ENCODE data around the gene LITAF. TPM values are rescaled to one million over a fixed set of nuclear protein-coding genes. Genes with fewer than 3 reads are reported as not detected.
"Not testable (repeated sequence)": the region's sequence is repeated elsewhere in the genome, so short reads cannot be mapped to it uniquely, and the experiment has no call there.

The LITAF gene
- total RNA-seq, 1 donor from 2014 or later, result 4.7 TPM

GRCh38 chr16:11577290-11577660, 9.4 kb downstream of the LITAF start:
- DNase-seq (ENCODE audit: extremely low read depth, low read depth, low spot score), result not testable (repeated sequence)

- no peak for DNase-seq (ENCODE audit: extremely low read depth, low read depth, low spot score)
These were observed 10.1 kb downstream of the LITAF start for GRCh38 chr16:11576427-11577289.

- DNase-seq (ENCODE audit: extremely low read depth, low read depth, low spot score), result no peak
These were observed 11.5 kb downstream of the LITAF start for GRCh38 chr16:11575223-11575589.

GRCh38 chr16:11572301-11572995, 14.3 kb downstream of the LITAF start:
- no peak for DNase-seq (ENCODE audit: extremely low read depth, low read depth, low spot score)

- DNase-seq (ENCODE audit: extremely low read depth, low read depth, low spot score), result no peak
These were observed 15.2 kb downstream of the LITAF start for GRCh38 chr16:11571549-11571948.

GRCh38 chr16:11570806-11571205, 15.9 kb downstream of the LITAF start:
- DNase-seq (ENCODE audit: extremely low read depth, low read depth, low spot score), result no peak

GRCh38 chr16:11570258-11570657, 16.5 kb downstream of the LITAF start:
- DNase-seq (ENCODE audit: extremely low read depth, low read depth, low spot score), result no peak

- DNase-seq (ENCODE audit: extremely low read depth, low read depth, low spot score), result no peak
These were observed 20.3 kb downstream of the LITAF start for GRCh38 chr16:11566398-11566797.

GRCh38 chr16:11565665-11566064, 21.1 kb downstream of the LITAF start:
- DNase-seq (ENCODE audit: extremely low read depth, low read depth, low spot score), result no peak

- no peak for DNase-seq (ENCODE audit: extremely low read depth, low read depth, low spot score)
These were observed 22.4 kb downstream of the LITAF start for GRCh38 chr16:11564046-11564926.

GRCh38 chr16:11563493-11564040, 23.2 kb downstream of the LITAF start:
- no peak for DNase-seq (ENCODE audit: extremely low read depth, low read depth, low spot score)

GRCh38 chr16:11562941-11563340, 23.8 kb downstream of the LITAF start:
- DNase-seq (ENCODE audit: extremely low read depth, low read depth, low spot score), result no peak

GRCh38 chr16:11562411-11562810, 24.3 kb downstream of the LITAF start:
- no peak for DNase-seq (ENCODE audit: extremely low read depth, low read depth, low spot score)

- DNase-seq (ENCODE audit: extremely low read depth, low read depth, low spot score), result no peak
These were observed 24.9 kb downstream of the LITAF start for GRCh38 chr16:11561856-11562255.

GRCh38 chr16:11561454-11561805, 25.3 kb downstream of the LITAF start:
- DNase-seq (ENCODE audit: extremely low read depth, low read depth, low spot score), result no peak

GRCh38 chr16:11560701-11561453, 25.8 kb downstream of the LITAF start:
- no peak for DNase-seq (ENCODE audit: extremely low read depth, low read depth, low spot score)

GRCh38 chr16:11558308-11558823, 28.4 kb downstream of the LITAF start:
- DNase-seq (ENCODE audit: extremely low read depth, low read depth, low spot score), result not testable (repeated sequence)

- no peak for DNase-seq (ENCODE audit: extremely low read depth, low read depth, low spot score)
These were observed 28.9 kb downstream of the LITAF start for GRCh38 chr16:11557801-11558200.

- DNase-seq (ENCODE audit: extremely low read depth, low read depth, low spot score), result no peak
These were observed 29.6 kb downstream of the LITAF start for GRCh38 chr16:11556945-11557720.

Measured in glomerular endothelial cell (primary cell).